ENCODE measurements around the gene CPNE1.

The CPNE1 gene

GRCh38 chr20:35598899-35599775 is 65.6 kb downstream of the CPNE1 start:
- DNase-seq: no peak

- DNase-seq: no peak
Observed at GRCh38 chr20:35598476-35598875, 66.2 kb downstream of the CPNE1 start.

GRCh38 chr20:35597186-35597585 is 67.5 kb downstream of the CPNE1 start:
- no peak for DNase-seq

GRCh38 chr20:35595901-35596300 is 68.8 kb downstream of the CPNE1 start:
- no peak for DNase-seq

- no peak for DNase-seq
Observed at GRCh38 chr20:35595456-35595855, 69.2 kb downstream of the CPNE1 start.

GRCh38 chr20:35592339-35592974 is 72.2 kb downstream of the CPNE1 start:
- DNase-seq: no peak

- DNase-seq: no peak
Observed at GRCh38 chr20:35588397-35588796, 76.3 kb downstream of the CPNE1 start.

GRCh38 chr20:35587436-35587835 is 77.3 kb downstream of the CPNE1 start:
- DNase-seq: no peak

- no peak for DNase-seq
Observed at GRCh38 chr20:35586751-35587425, 77.8 kb downstream of the CPNE1 start.

- DNase-seq: no peak
Observed at GRCh38 chr20:35583636-35584560, 80.8 kb downstream of the CPNE1 start.

GRCh38 chr20:35582741-35583404 is 81.8 kb downstream of the CPNE1 start:
- no peak for DNase-seq

- no peak for DNase-seq
Observed at GRCh38 chr20:35582131-35582530, 82.6 kb downstream of the CPNE1 start.

- DNase-seq: no peak
Observed at GRCh38 chr20:35579196-35579595, 85.5 kb downstream of the CPNE1 start.

GRCh38 chr20:35578469-35578868 is 86.2 kb downstream of the CPNE1 start:
- no peak for DNase-seq

- DNase-seq: no peak
Observed at GRCh38 chr20:35576816-35577215, 87.9 kb downstream of the CPNE1 start.
